Liver (tissue), 9 donors: ENCODE results near the gene OLA1. TPM values are rescaled to one million over a fixed set of nuclear protein-coding genes. Genes with fewer than 3 reads are reported as not detected.

Experiments
- DNase-seq: peaks from one replicate; pipeline ENCODE4 v3.0.0-alpha.2; 2017; ENCODE audit warnings: low spot score
- H3K27ac ChIP-seq, 2 donors: one replicate each; pipeline ENCODE4 v1.7.0; 2013; ENCODE audit warnings: inconsistent platforms in 2 of 2, low read length in 2 of 2, control low read depth in 1 of 2, low read depth in 1 of 2, mild to moderate bottlenecking in 1 of 2
- H3K27me3 ChIP-seq, 4 donors: one replicate each; pipeline versions ENCODE4 v1.6.1 to v1.7.0; 2013; ENCODE audit warnings: low read length in 3 of 4, inconsistent platforms in 1 of 4, mild to moderate bottlenecking in 1 of 4, moderate library complexity in 1 of 4; ENCODE audit not compliant: control insufficient read depth in 4 of 4, insufficient read depth in 4 of 4
- H3K36me3 ChIP-seq, 4 donors: one replicate each; pipeline versions ENCODE4 v1.6.1 to v1.7.0; 2013; ENCODE audit warnings: low read length in 3 of 4, mild to moderate bottlenecking in 3 of 4, low read depth in 1 of 4, moderate library complexity in 1 of 4; ENCODE audit not compliant: control insufficient read depth in 4 of 4, insufficient read depth in 3 of 4
- H3K4me1 ChIP-seq, 4 donors: one replicate each; pipeline versions ENCODE4 v1.6.1 to v1.7.0; 2013; ENCODE audit warnings: low read length in 3 of 4, mild to moderate bottlenecking in 3 of 4, moderate library complexity in 1 of 4; ENCODE audit not compliant: control insufficient read depth in 4 of 4, insufficient read depth in 4 of 4
- H3K4me3 ChIP-seq, 3 donors: one replicate each; pipeline versions ENCODE4 v1.6.1 to v1.7.0; 2013; ENCODE audit warnings: low read length in 3 of 3, control low read depth in 1 of 3, low read depth in 1 of 3, mild to moderate bottlenecking in 1 of 3
- H3K9ac ChIP-seq, 2 donors: one replicate each; pipeline ENCODE4 v1.7.0; 2013; ENCODE audit warnings: low read length in 2 of 2, mild to moderate bottlenecking in 2 of 2, moderate library complexity in 2 of 2, control low read depth in 1 of 2, low read depth in 1 of 2
- H3K9me3 ChIP-seq, 4 donors: one replicate each; pipeline versions ENCODE4 v1.6.1 to v1.7.0; 2013; ENCODE audit warnings: low read length in 3 of 4; ENCODE audit not compliant: control insufficient read depth in 4 of 4
- EGR1 ChIP-seq, 2 donors: IDR thresholded peaks; 2 replicates each; pipeline ENCODE4 v1.6.1; 2016 to 2018; ENCODE audit warnings: antibody characterized with exemption in 2 of 2, low read depth in 2 of 2
- FOXA2 ChIP-seq: IDR thresholded peaks from 2 replicates; pipeline ENCODE4 v1.6.1; 2016; ENCODE audit warnings: antibody characterized with exemption
- HNF4A ChIP-seq, 2 donors: conservative IDR thresholded peaks; 2 replicates each; pipeline ENCODE4 v1.6.1; 2016; ENCODE audit warnings: antibody characterized with exemption in 2 of 2, mild to moderate bottlenecking in 2 of 2
- HNF4G ChIP-seq: IDR thresholded peaks from 2 replicates; pipeline ENCODE4 v1.6.1; 2016; ENCODE audit warnings: antibody characterized with exemption
- JUND ChIP-seq, 2 donors: IDR thresholded peaks; 2 replicates each; pipeline ENCODE4 v1.6.1; 2016; ENCODE audit warnings: antibody characterized with exemption in 2 of 2
- NR2F2 ChIP-seq: IDR thresholded peaks from 2 replicates; pipeline ENCODE4 v1.6.1; 2016; ENCODE audit warnings: antibody characterized with exemption
- RAD21 ChIP-seq, 2 donors: IDR thresholded peaks; 2 replicates each; pipeline ENCODE4 v1.6.1; 2016; ENCODE audit warnings: antibody characterized with exemption in 2 of 2, mild to moderate bottlenecking in 2 of 2
- RXRA ChIP-seq, 2 donors: IDR thresholded peaks; 2 replicates each; pipeline ENCODE4 v1.6.1; 2017 to 2018; ENCODE audit warnings: antibody characterized with exemption in 2 of 2, mild to moderate bottlenecking in 1 of 2
- SP1 ChIP-seq: IDR thresholded peaks from 2 replicates; pipeline ENCODE4 v1.6.1; 2018; ENCODE audit warnings: antibody characterized with exemption, mild to moderate bottlenecking
- TAF1 ChIP-seq: conservative IDR thresholded peaks from 2 replicates; pipeline ENCODE4 v1.6.1; 2016; ENCODE audit warnings: antibody characterized with exemption, mild to moderate bottlenecking
- YY1 ChIP-seq: IDR thresholded peaks from 2 replicates; pipeline ENCODE4 v1.6.1; 2016; ENCODE audit warnings: antibody characterized with exemption, mild to moderate bottlenecking
- WGBS: extraction: QIAGEN DNeasy Blood & Tissue Kit; methylation state at CpG from one replicate; pipeline ENCODE4 v1.1.7; 2013; 5-methylcytosine and 5-hydroxymethylcytosine counted together
- polyA plus RNA-seq, 2 donors: library from polyadenylated mRNA; stranded (reverse) in 1 of 2; unstranded in 1 of 2; fragments of 200-250 nt in 1 of 2; fragments of >200 nt in 1 of 2; fragmentation: Nextera tagmentation in 1 of 2; extraction: Ambion mirVana in 1 of 2; gene quantifications; one replicate each; pipeline versions ENCODE4 v1.2.1 to v1.2.3, GENCODE V29; 2013 to 2015
- total RNA-seq, 2 donors: library from RNA; depleted of rRNA; stranded (reverse); fragments of >200 nt; gene quantifications; one replicate each; pipeline ENCODE4 v1.2.3, GENCODE V29; 2014
- TF ChIP-seq, protein P1 (sequence below): fragments of 150-350 bp; IDR thresholded peaks from 2 replicates; pipeline ENCODE4 v1.5.1; 2017; ENCODE audit warnings: improper control_type of control experiment, low read depth, low read length; ENCODE audit not compliant: missing input control
- TF ChIP-seq, protein P2 (sequence below): IDR thresholded peaks from 2 replicates; pipeline ENCODE4 v1.6.1; 2016; ENCODE audit warnings: antibody characterized with exemption, mild to moderate bottlenecking
- TF ChIP-seq, protein P3 (sequence below): IDR thresholded peaks from 2 replicates; pipeline ENCODE4 v1.6.1; 2016; ENCODE audit warnings: antibody characterized with exemption
- TF ChIP-seq, protein P4 (sequence below): IDR thresholded peaks from 2 replicates; pipeline ENCODE4 v1.6.1; 2016; ENCODE audit warnings: antibody characterized with exemption
- donor health status: healthy.
- donor health status: healthy.
- donor health status: healthy.
- donor health status: healthy.
- donor health status: healthy.

Gene OLA1
- total and polyA plus RNA-seq, 4 donors: 23.4 to 38.1 (median 32.3) TPM

DNA sequence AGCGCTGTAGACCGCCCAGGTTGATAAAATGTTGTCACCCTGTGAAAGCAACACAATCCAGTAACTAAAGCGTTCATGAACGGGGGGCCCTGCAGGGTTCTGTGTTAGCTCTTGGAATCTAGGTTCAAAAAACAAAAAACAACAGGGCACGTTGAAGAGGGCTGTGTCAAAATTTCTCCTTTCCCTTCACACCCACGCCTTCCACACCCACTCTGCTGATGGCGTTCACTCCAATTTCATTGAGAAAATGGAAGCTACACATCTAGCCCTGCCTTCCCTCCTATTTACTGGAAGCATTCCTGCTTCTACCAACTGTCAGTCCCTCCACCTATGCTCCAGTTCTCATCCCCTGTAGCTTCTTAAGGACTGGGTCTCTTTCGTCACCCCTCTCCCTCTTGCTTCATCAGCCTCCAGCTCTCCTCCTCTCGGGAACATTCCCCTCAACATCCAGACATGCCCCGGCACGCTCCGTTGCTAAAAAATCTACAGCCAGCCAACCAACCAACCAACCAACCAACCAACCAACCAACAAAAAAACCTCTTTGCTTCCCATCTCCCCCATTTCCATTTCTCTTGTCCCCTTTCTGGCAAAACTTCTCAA, 184.7 kb downstream of the OLA1 start:
- Histone ChIP-seq H3K4me3 (no peak overlapping the region), H3K27me3 (no peaks in the 10 kb centered on the region), H3K4me1 (no peaks in the 10 kb centered on the region), H3K9ac (no peak overlapping the region), H3K27ac (no peak overlapping the region), H3K36me3 (no peaks in the 10 kb centered on the region), H3K9me3 (no peaks in the 10 kb centered on the region)
- 84% methylated on average over 12 of the region's 12 CpGs for WGBS
- no peak for DNase-seq
- TF ChIP-seq YY1 (no peak), RAD21 (IDR thresholded peaks at IDR 0.05) (no peak), RXRA (IDR thresholded peaks at IDR 0.05) (no peak)
- TF ChIP-seq, protein P1, sequence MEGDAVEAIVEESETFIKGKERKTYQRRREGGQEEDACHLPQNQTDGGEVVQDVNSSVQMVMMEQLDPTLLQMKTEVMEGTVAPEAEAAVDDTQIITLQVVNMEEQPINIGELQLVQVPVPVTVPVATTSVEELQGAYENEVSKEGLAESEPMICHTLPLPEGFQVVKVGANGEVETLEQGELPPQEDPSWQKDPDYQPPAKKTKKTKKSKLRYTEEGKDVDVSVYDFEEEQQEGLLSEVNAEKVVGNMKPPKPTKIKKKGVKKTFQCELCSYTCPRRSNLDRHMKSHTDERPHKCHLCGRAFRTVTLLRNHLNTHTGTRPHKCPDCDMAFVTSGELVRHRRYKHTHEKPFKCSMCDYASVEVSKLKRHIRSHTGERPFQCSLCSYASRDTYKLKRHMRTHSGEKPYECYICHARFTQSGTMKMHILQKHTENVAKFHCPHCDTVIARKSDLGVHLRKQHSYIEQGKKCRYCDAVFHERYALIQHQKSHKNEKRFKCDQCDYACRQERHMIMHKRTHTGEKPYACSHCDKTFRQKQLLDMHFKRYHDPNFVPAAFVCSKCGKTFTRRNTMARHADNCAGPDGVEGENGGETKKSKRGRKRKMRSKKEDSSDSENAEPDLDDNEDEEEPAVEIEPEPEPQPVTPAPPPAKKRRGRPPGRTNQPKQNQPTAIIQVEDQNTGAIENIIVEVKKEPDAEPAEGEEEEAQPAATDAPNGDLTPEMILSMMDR: no peak
- TF ChIP-seq, protein P2, sequence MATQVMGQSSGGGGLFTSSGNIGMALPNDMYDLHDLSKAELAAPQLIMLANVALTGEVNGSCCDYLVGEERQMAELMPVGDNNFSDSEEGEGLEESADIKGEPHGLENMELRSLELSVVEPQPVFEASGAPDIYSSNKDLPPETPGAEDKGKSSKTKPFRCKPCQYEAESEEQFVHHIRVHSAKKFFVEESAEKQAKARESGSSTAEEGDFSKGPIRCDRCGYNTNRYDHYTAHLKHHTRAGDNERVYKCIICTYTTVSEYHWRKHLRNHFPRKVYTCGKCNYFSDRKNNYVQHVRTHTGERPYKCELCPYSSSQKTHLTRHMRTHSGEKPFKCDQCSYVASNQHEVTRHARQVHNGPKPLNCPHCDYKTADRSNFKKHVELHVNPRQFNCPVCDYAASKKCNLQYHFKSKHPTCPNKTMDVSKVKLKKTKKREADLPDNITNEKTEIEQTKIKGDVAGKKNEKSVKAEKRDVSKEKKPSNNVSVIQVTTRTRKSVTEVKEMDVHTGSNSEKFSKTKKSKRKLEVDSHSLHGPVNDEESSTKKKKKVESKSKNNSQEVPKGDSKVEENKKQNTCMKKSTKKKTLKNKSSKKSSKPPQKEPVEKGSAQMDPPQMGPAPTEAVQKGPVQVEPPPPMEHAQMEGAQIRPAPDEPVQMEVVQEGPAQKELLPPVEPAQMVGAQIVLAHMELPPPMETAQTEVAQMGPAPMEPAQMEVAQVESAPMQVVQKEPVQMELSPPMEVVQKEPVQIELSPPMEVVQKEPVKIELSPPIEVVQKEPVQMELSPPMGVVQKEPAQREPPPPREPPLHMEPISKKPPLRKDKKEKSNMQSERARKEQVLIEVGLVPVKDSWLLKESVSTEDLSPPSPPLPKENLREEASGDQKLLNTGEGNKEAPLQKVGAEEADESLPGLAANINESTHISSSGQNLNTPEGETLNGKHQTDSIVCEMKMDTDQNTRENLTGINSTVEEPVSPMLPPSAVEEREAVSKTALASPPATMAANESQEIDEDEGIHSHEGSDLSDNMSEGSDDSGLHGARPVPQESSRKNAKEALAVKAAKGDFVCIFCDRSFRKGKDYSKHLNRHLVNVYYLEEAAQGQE: no peak

DNA sequence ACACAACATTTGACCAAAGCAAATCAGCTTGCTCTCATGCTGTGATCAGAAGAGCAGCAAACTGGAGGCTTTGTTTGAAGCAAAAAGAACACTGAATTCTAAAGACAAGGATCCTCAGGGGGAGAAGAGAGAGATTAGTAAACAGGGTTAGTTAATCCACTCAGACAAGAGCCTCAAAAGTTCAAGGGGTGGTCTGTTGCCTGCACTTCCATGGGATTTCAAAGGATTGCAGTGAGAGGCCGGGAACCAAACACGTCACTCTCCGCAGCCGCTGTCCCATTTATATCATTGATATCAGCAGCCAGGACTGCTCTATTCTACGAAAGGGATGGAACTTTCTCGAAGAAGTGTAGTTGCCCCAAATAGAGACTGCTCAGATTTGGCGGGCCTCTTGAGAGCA, 185.4 kb downstream of the OLA1 start:
- no peak for TF ChIP-seq NR2F2
- no peak for TF ChIP-seq EGR1 (IDR thresholded peaks at IDR 0.05; ENCODE audit: low read depth in 2 of 2)
- TF ChIP-seq FOXA2: no peak
- no peak for TF ChIP-seq HNF4G
- TF ChIP-seq, protein P2: no peak
- TF ChIP-seq, protein P3, sequence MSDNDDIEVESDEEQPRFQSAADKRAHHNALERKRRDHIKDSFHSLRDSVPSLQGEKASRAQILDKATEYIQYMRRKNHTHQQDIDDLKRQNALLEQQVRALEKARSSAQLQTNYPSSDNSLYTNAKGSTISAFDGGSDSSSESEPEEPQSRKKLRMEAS: no peak
- TF ChIP-seq, protein P4, sequence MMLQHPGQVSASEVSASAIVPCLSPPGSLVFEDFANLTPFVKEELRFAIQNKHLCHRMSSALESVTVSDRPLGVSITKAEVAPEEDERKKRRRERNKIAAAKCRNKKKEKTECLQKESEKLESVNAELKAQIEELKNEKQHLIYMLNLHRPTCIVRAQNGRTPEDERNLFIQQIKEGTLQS: no peak
- no peak for TF ChIP-seq YY1
- no peak for TF ChIP-seq JUND (IDR thresholded peaks at IDR 0.05)
- TF ChIP-seq HNF4A (conservative IDR thresholded peaks at IDR 0.05): no peak
- TF ChIP-seq TAF1: no peak
- TF ChIP-seq SP1: no peak
- H3K27me3 ChIP-seq: no peaks in the 10 kb centered on the region
- H3K36me3 ChIP-seq: no peaks in the 10 kb centered on the region
- H3K27ac ChIP-seq: no peak overlapping the region
- no peak overlapping the region for H3K4me3 ChIP-seq
- no peak overlapping the region for H3K9ac ChIP-seq
- H3K4me1 ChIP-seq: peaks cover 0 to 3% (median 0%) of the 10 kb centered on the region in 4 donors
- 65% methylated on average over 7 of the region's 7 CpGs for WGBS
- H3K9me3 ChIP-seq: no peaks in the 10 kb centered on the region
- no peak for DNase-seq
